Left ventricle myocardium inferior (tissue), 1 donor: ENCODE data around the gene CA14. TPM values are rescaled to one million over a fixed set of nuclear protein-coding genes. Genes with fewer than 3 reads are reported as not detected.

ENCODE experiments used
- DNase-seq: peaks from one replicate; pipeline ENCODE4 v3.0.0-alpha.2; 2020
- H3K27ac ChIP-seq: fragments of 200-600 bp; replicated peaks from 2 replicates; pipeline ENCODE4 v1.8.0; 2021
- H3K27me3 ChIP-seq: fragments of 200-600 bp; 2 replicates; pipeline ENCODE4 v1.8.0; 2021; ENCODE audit warnings: low read depth
- H3K36me3 ChIP-seq: fragments of 200-600 bp; 2 replicates; pipeline ENCODE4 v1.8.0; 2021
- H3K4me1 ChIP-seq: fragments of 200-600 bp; 2 replicates; pipeline ENCODE4 v1.8.0; 2021
- H3K4me3 ChIP-seq: fragments of 200-600 bp; 2 replicates; pipeline ENCODE4 v1.8.0; 2021; ENCODE audit warnings: mild to moderate bottlenecking, moderate library complexity
- H3K9me3 ChIP-seq: fragments of 200-600 bp; replicated peaks from 2 replicates; pipeline ENCODE4 v1.8.0; 2021
- intact Hi-C: fragments of 100-400 bp; cut with micrococcal nuclease; formaldehyde crosslinking; loops from one replicate; pipeline ENCODE4 v1.11.0; 2022
- total RNA-seq: library from RNA; stranded (reverse); fragmentation: NEBNext Ultra II Directional; extraction: Animal tissue kit (Norgen Biotek cat#: 25700); gene quantifications from one replicate; pipeline ENCODE4 v1.2.1, GENCODE V29; 2021
- TF ChIP-seq, protein P1 (sequence below): fragments of 200-600 bp; IDR thresholded peaks from 2 replicates; pipeline ENCODE4 v1.8.0; 2021; ENCODE audit warnings: antibody characterized with exemption, mild to moderate bottlenecking, borderline replicate concordance
- donor health status: DM: no; HTN: yes; CAD: no; lungs with severe emphysema.

Gene CA14
- total RNA-seq, 1 donor from 2014 or later: 3.1 TPM

GRCh38 chr1:150237746-150238145 lies 19.8 kb upstream of the CA14 start:
- Histone ChIP-seq H3K27me3 (no peaks in the 10 kb centered on the region), H3K9me3 (no peaks in the 10 kb centered on the region), H3K4me1 (peaks cover 34% of the 10 kb centered on the region), H3K27ac (no peak overlapping the region), H3K4me3 (no peak overlapping the region), H3K36me3 (no peaks in the 10 kb centered on the region)
- intact Hi-C loops: no loop called here
- TF ChIP-seq, protein P1, sequence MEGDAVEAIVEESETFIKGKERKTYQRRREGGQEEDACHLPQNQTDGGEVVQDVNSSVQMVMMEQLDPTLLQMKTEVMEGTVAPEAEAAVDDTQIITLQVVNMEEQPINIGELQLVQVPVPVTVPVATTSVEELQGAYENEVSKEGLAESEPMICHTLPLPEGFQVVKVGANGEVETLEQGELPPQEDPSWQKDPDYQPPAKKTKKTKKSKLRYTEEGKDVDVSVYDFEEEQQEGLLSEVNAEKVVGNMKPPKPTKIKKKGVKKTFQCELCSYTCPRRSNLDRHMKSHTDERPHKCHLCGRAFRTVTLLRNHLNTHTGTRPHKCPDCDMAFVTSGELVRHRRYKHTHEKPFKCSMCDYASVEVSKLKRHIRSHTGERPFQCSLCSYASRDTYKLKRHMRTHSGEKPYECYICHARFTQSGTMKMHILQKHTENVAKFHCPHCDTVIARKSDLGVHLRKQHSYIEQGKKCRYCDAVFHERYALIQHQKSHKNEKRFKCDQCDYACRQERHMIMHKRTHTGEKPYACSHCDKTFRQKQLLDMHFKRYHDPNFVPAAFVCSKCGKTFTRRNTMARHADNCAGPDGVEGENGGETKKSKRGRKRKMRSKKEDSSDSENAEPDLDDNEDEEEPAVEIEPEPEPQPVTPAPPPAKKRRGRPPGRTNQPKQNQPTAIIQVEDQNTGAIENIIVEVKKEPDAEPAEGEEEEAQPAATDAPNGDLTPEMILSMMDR: no peak
- no peak for DNase-seq

GRCh38 chr1:150243003-150243402 lies 14.6 kb upstream of the CA14 start:
- intact Hi-C loops: no loop called here
- TF ChIP-seq, protein P1: no peak
- H3K27ac ChIP-seq: no peak overlapping the region
- H3K27me3 ChIP-seq: no peaks in the 10 kb centered on the region
- no peak for DNase-seq
- no peaks in the 10 kb centered on the region for H3K4me1 ChIP-seq
- no peak overlapping the region for H3K4me3 ChIP-seq
- H3K36me3 ChIP-seq: no peaks in the 10 kb centered on the region
- no peaks in the 10 kb centered on the region for H3K9me3 ChIP-seq

DNA sequence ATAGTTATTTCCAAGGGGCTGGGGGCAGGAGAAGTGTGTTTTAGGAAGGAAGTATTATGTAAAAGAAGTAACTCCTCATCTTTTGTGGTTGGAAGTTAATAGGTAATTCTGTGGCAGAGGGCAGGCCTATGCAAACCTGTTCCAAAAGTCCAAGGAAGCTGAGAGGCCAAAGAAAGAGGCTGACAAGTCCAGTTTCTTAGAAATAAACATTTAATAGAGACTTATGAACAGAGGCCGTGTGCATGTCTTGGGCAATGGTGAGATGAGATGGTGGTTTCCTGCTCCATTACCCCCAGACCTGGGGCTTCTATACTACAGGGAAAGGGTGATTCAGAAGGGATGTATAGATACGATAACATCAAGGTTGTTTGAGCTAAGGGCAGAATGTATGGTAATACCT lies 7.6 kb upstream of the CA14 start:
- no peak for DNase-seq
- Histone ChIP-seq H3K27me3 (no peaks in the 10 kb centered on the region), H3K9me3 (no peaks in the 10 kb centered on the region), H3K4me3 (no peak overlapping the region), H3K4me1 (no peaks in the 10 kb centered on the region), H3K27ac (no peak overlapping the region), H3K36me3 (no peaks in the 10 kb centered on the region)
- intact Hi-C loops: no loop called here
- TF ChIP-seq, protein P1: no peak

DNA sequence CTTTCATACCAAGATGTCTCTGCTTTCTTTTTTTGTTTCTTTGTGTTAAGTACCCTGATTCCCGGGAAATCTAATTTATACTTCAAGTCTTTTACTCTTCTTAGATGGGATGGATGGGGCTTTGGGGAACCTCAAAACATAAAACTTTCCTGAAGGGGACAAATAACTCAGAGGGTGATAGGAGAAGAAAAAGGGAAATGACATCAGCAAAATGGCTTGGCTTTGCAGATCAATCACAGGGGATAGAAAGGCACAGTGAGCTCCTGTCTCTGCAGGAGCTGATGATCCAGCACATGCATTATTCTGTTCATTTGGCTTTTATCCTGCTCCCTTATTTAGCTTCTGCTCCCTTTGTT lies 1.4 kb upstream of the CA14 start:
- Histone ChIP-seq H3K36me3 (no peaks in the 10 kb centered on the region), H3K9me3 (no peaks in the 10 kb centered on the region), H3K27ac (peak overlapping the region; percentile 69), H3K27me3 (no peaks in the 10 kb centered on the region), H3K4me1 (peaks cover 41% of the 10 kb centered on the region), H3K4me3 (peak overlapping the region; percentile 56)
- no peak for DNase-seq
- TF ChIP-seq, protein P1: no peak
- intact Hi-C loops: no loop called here

- TF ChIP-seq, protein P1: no peak
- H3K27ac ChIP-seq: peak overlapping the region; percentile 69
- no peaks in the 10 kb centered on the region for H3K9me3 ChIP-seq
- peak overlapping the region; percentile 56 for H3K4me3 ChIP-seq
- no peak for DNase-seq
- intact Hi-C loops: no loop called here
- H3K27me3 ChIP-seq: no peaks in the 10 kb centered on the region
- H3K4me1 ChIP-seq: peaks cover 41% of the 10 kb centered on the region
- H3K36me3 ChIP-seq: no peaks in the 10 kb centered on the region
Observed at GRCh38 chr1:150256554-150257341, 826 bp upstream of the CA14 start.
